ENCODE measurements around the gene SEZ6L2.
A peak's percentile ranks its signal among the peaks of the same experiment; 100 is the strongest.

The SEZ6L2 gene

GRCh38 chr16:29907973-29908372 is 8.6 kb upstream of the SEZ6L2 start:
- Histone ChIP-seq H3K4ac (ENCODE audit: low read depth, low read length) (no peak overlapping the region), H3K56ac (ENCODE audit: low read length) (no peak overlapping the region), H3K23ac (ENCODE audit: low read length) (no peak overlapping the region), H2BK5ac (ENCODE audit: low read length) (no peak overlapping the region), H3K4me1 (ENCODE audit: control insufficient read depth, low read depth, low read length) (no peaks in the 10 kb centered on the region), H4K5ac (ENCODE audit: low read length) (no peak overlapping the region), H2BK120ac (ENCODE audit: low read depth, low read length) (no peak overlapping the region), H3K27me3 (ENCODE audit: insufficient read depth, low read length, poor library complexity) (no peaks in the 10 kb centered on the region), H3K79me1 (ENCODE audit: low read length) (peaks cover 3% of the 10 kb centered on the region), H4K8ac (ENCODE audit: low read depth, low read length) (no peak overlapping the region), H3K36me3 (ENCODE audit: control insufficient read depth, insufficient read depth, low read length) (peaks cover 3% of the 10 kb centered on the region), H2AK5ac (ENCODE audit: low read length) (no peak overlapping the region), H3K4me2 (ENCODE audit: low read length) (no peak overlapping the region), H3K79me2 (ENCODE audit: control insufficient read depth, insufficient read depth, low read length) (no peaks in the 10 kb centered on the region), H3K27ac (ENCODE audit: low read depth, low read length) (no peak overlapping the region), H2BK15ac (replicated peaks; ENCODE audit: low read depth) (no peak overlapping the region), H3K9ac (ENCODE audit: low read length) (no peak overlapping the region), H3K4me3 (ENCODE audit: low read length) (no peak overlapping the region), H3K18ac (ENCODE audit: low read length) (no peak overlapping the region)
- WGBS (ENCODE audit: extremely low coverage, insufficient coverage, low lambda C conversion rate) = no CpG with 5 or more reads among the region's 2 CpGs
- no peak for DNase-seq

- no peak overlapping the region for H3K27ac ChIP-seq (ENCODE audit: low read depth, low read length)
- H3K23ac ChIP-seq (ENCODE audit: low read length) = no peak overlapping the region
- no peak overlapping the region for H2BK120ac ChIP-seq (ENCODE audit: low read depth, low read length)
- H3K4me3 ChIP-seq (ENCODE audit: low read length) = no peak overlapping the region
- WGBS (ENCODE audit: extremely low coverage, insufficient coverage, low lambda C conversion rate) = no CpG with 5 or more reads among the region's 23 CpGs
- no peak overlapping the region for H2BK5ac ChIP-seq (ENCODE audit: low read length)
- H2AK5ac ChIP-seq (ENCODE audit: low read length) = no peak overlapping the region
- no peaks in the 10 kb centered on the region for H3K4me1 ChIP-seq (ENCODE audit: control insufficient read depth, low read depth, low read length)
- no peak overlapping the region for H3K18ac ChIP-seq (ENCODE audit: low read length)
- no peak overlapping the region for H2BK15ac ChIP-seq (replicated peaks; ENCODE audit: low read depth)
- H4K5ac ChIP-seq (ENCODE audit: low read length) = no peak overlapping the region
- peaks cover 3% of the 10 kb centered on the region for H3K36me3 ChIP-seq (ENCODE audit: control insufficient read depth, insufficient read depth, low read length)
- DNase-seq = no peak
- no peak overlapping the region for H3K9ac ChIP-seq (ENCODE audit: low read length)
- H3K56ac ChIP-seq (ENCODE audit: low read length) = no peak overlapping the region
- H3K4me2 ChIP-seq (ENCODE audit: low read length) = no peak overlapping the region
- H3K79me2 ChIP-seq (ENCODE audit: control insufficient read depth, insufficient read depth, low read length) = no peaks in the 10 kb centered on the region
- no peak overlapping the region for H3K4ac ChIP-seq (ENCODE audit: low read depth, low read length)
- no peaks in the 10 kb centered on the region for H3K27me3 ChIP-seq (ENCODE audit: insufficient read depth, low read length, poor library complexity)
- H4K8ac ChIP-seq (ENCODE audit: low read depth, low read length) = no peak overlapping the region
- H3K79me1 ChIP-seq (ENCODE audit: low read length) = peaks cover 3% of the 10 kb centered on the region
Observed at GRCh38 chr16:29906520-29907244, 7.3 kb upstream of the SEZ6L2 start.

GRCh38 chr16:29905668-29906067 is 6.3 kb upstream of the SEZ6L2 start:
- no peak overlapping the region for H2BK15ac ChIP-seq (replicated peaks; ENCODE audit: low read depth)
- no CpG with 5 or more reads among the region's 13 CpGs for WGBS (ENCODE audit: extremely low coverage, insufficient coverage, low lambda C conversion rate)

GRCh38 chr16:29904947-29905346 is 5.6 kb upstream of the SEZ6L2 start:
- peaks cover 3% of the 10 kb centered on the region for H3K79me1 ChIP-seq (ENCODE audit: low read length)
- H2BK120ac ChIP-seq (ENCODE audit: low read depth, low read length) = no peak overlapping the region
- peaks cover 3% of the 10 kb centered on the region for H3K36me3 ChIP-seq (ENCODE audit: control insufficient read depth, insufficient read depth, low read length)
- H2BK15ac ChIP-seq (replicated peaks; ENCODE audit: low read depth) = no peak overlapping the region
- H2AK5ac ChIP-seq (ENCODE audit: low read length) = no peak overlapping the region
- no peak overlapping the region for H2BK5ac ChIP-seq (ENCODE audit: low read length)
- DNase-seq = no peak
- H3K4ac ChIP-seq (ENCODE audit: low read depth, low read length) = no peak overlapping the region
- no CpG with 5 or more reads among the region's 7 CpGs for WGBS (ENCODE audit: extremely low coverage, insufficient coverage, low lambda C conversion rate)
- no peak overlapping the region for H4K5ac ChIP-seq (ENCODE audit: low read length)
- H3K9ac ChIP-seq (ENCODE audit: low read length) = no peak overlapping the region
- no peaks in the 10 kb centered on the region for H3K27me3 ChIP-seq (ENCODE audit: insufficient read depth, low read length, poor library complexity)
- H3K4me1 ChIP-seq (ENCODE audit: control insufficient read depth, low read depth, low read length) = no peaks in the 10 kb centered on the region
- H3K27ac ChIP-seq (ENCODE audit: low read depth, low read length) = no peak overlapping the region
- no peak overlapping the region for H3K56ac ChIP-seq (ENCODE audit: low read length)
- no peak overlapping the region for H3K4me3 ChIP-seq (ENCODE audit: low read length)
- no peak overlapping the region for H3K18ac ChIP-seq (ENCODE audit: low read length)
- no peak overlapping the region for H4K8ac ChIP-seq (ENCODE audit: low read depth, low read length)
- no peak overlapping the region for H3K4me2 ChIP-seq (ENCODE audit: low read length)
- H3K23ac ChIP-seq (ENCODE audit: low read length) = no peak overlapping the region
- no peaks in the 10 kb centered on the region for H3K79me2 ChIP-seq (ENCODE audit: control insufficient read depth, insufficient read depth, low read length)

More at GRCh38 chr16:29905668-29906067, 6.3 kb upstream of the SEZ6L2 start:
- no peak overlapping the region for H3K4me2 ChIP-seq (ENCODE audit: low read length)
- no peak overlapping the region for H3K9ac ChIP-seq (ENCODE audit: low read length)
- no peak overlapping the region for H4K8ac ChIP-seq (ENCODE audit: low read depth, low read length)
- no peak overlapping the region for H3K18ac ChIP-seq (ENCODE audit: low read length)
- no peak overlapping the region for H3K27ac ChIP-seq (ENCODE audit: low read depth, low read length)
- DNase-seq = no peak
- H2BK120ac ChIP-seq (ENCODE audit: low read depth, low read length) = no peak overlapping the region
- no peak overlapping the region for H2BK5ac ChIP-seq (ENCODE audit: low read length)
- no peak overlapping the region for H3K56ac ChIP-seq (ENCODE audit: low read length)
- no peak overlapping the region for H3K4me3 ChIP-seq (ENCODE audit: low read length)
- no peaks in the 10 kb centered on the region for H3K79me2 ChIP-seq (ENCODE audit: control insufficient read depth, insufficient read depth, low read length)
- H4K5ac ChIP-seq (ENCODE audit: low read length) = no peak overlapping the region
- no peak overlapping the region for H2AK5ac ChIP-seq (ENCODE audit: low read length)
- H3K4ac ChIP-seq (ENCODE audit: low read depth, low read length) = no peak overlapping the region
- H3K36me3 ChIP-seq (ENCODE audit: control insufficient read depth, insufficient read depth, low read length) = peaks cover 3% of the 10 kb centered on the region
- H3K27me3 ChIP-seq (ENCODE audit: insufficient read depth, low read length, poor library complexity) = no peaks in the 10 kb centered on the region
- no peaks in the 10 kb centered on the region for H3K4me1 ChIP-seq (ENCODE audit: control insufficient read depth, low read depth, low read length)
- peaks cover 3% of the 10 kb centered on the region for H3K79me1 ChIP-seq (ENCODE audit: low read length)
- H3K23ac ChIP-seq (ENCODE audit: low read length) = no peak overlapping the region

GRCh38 chr16:29903590-29903989 is 4.2 kb upstream of the SEZ6L2 start:
- no peak overlapping the region for H3K56ac ChIP-seq (ENCODE audit: low read length)
- H2BK15ac ChIP-seq (replicated peaks; ENCODE audit: low read depth) = no peak overlapping the region

GRCh38 chr16:29901607-29901945 is 2.2 kb upstream of the SEZ6L2 start:
- H3K27me3 ChIP-seq (ENCODE audit: insufficient read depth, low read length, poor library complexity) = no peaks in the 10 kb centered on the region
- H3K18ac ChIP-seq (ENCODE audit: low read length) = no peak overlapping the region
- WGBS (ENCODE audit: extremely low coverage, insufficient coverage, low lambda C conversion rate) = no CpG with 5 or more reads among the region's 19 CpGs
- no peak for DNase-seq
- peaks cover 3% of the 10 kb centered on the region for H3K36me3 ChIP-seq (ENCODE audit: control insufficient read depth, insufficient read depth, low read length)
- no peak overlapping the region for H3K23ac ChIP-seq (ENCODE audit: low read length)
- H2BK15ac ChIP-seq (replicated peaks; ENCODE audit: low read depth) = no peak overlapping the region
- no peak overlapping the region for H4K5ac ChIP-seq (ENCODE audit: low read length)
- H2BK5ac ChIP-seq (ENCODE audit: low read length) = no peak overlapping the region
- H3K79me2 ChIP-seq (ENCODE audit: control insufficient read depth, insufficient read depth, low read length) = no peaks in the 10 kb centered on the region
- peaks cover 3% of the 10 kb centered on the region for H3K4me1 ChIP-seq (ENCODE audit: control insufficient read depth, low read depth, low read length)
- H3K4ac ChIP-seq (ENCODE audit: low read depth, low read length) = no peak overlapping the region
- no peak overlapping the region for H2AK5ac ChIP-seq (ENCODE audit: low read length)
- H2BK120ac ChIP-seq (ENCODE audit: low read depth, low read length) = no peak overlapping the region
- H3K4me3 ChIP-seq (ENCODE audit: low read length) = no peak overlapping the region
- peak overlapping the region; percentile 79 for H3K9ac ChIP-seq (ENCODE audit: low read length)
- no peak overlapping the region for H3K27ac ChIP-seq (ENCODE audit: low read depth, low read length)
- no peak overlapping the region for H3K4me2 ChIP-seq (ENCODE audit: low read length)
- peaks cover 6% of the 10 kb centered on the region for H3K79me1 ChIP-seq (ENCODE audit: low read length)
- H3K56ac ChIP-seq (ENCODE audit: low read length) = peak overlapping the region; percentile 90
- H4K8ac ChIP-seq (ENCODE audit: low read depth, low read length) = no peak overlapping the region

More at GRCh38 chr16:29903590-29903989, 4.2 kb upstream of the SEZ6L2 start:
- no peak overlapping the region for H3K18ac ChIP-seq (ENCODE audit: low read length)
- H3K79me2 ChIP-seq (ENCODE audit: control insufficient read depth, insufficient read depth, low read length) = no peaks in the 10 kb centered on the region
- no peak overlapping the region for H3K4me3 ChIP-seq (ENCODE audit: low read length)
- H2AK5ac ChIP-seq (ENCODE audit: low read length) = no peak overlapping the region
- no peaks in the 10 kb centered on the region for H3K4me1 ChIP-seq (ENCODE audit: control insufficient read depth, low read depth, low read length)
- H3K23ac ChIP-seq (ENCODE audit: low read length) = no peak overlapping the region
- no peak overlapping the region for H3K4me2 ChIP-seq (ENCODE audit: low read length)
- WGBS (ENCODE audit: extremely low coverage, insufficient coverage, low lambda C conversion rate) = no CpG with 5 or more reads among the region's 4 CpGs
- no peak overlapping the region for H2BK120ac ChIP-seq (ENCODE audit: low read depth, low read length)
- no peak overlapping the region for H3K27ac ChIP-seq (ENCODE audit: low read depth, low read length)
- H2BK5ac ChIP-seq (ENCODE audit: low read length) = no peak overlapping the region
- no peak overlapping the region for H3K4ac ChIP-seq (ENCODE audit: low read depth, low read length)
- DNase-seq = no peak
- no peak overlapping the region for H3K9ac ChIP-seq (ENCODE audit: low read length)
- no peak overlapping the region for H4K8ac ChIP-seq (ENCODE audit: low read depth, low read length)
- no peaks in the 10 kb centered on the region for H3K27me3 ChIP-seq (ENCODE audit: insufficient read depth, low read length, poor library complexity)
- peaks cover 3% of the 10 kb centered on the region for H3K79me1 ChIP-seq (ENCODE audit: low read length)
- H3K36me3 ChIP-seq (ENCODE audit: control insufficient read depth, insufficient read depth, low read length) = peaks cover 3% of the 10 kb centered on the region
- no peak overlapping the region for H4K5ac ChIP-seq (ENCODE audit: low read length)
